DND-41 (cell line): ENCODE data around the gene BACH2.

Source experiments
- ATAC-seq: fragments of 200-7000 bp; cut with Tn5 transposase; 3 replicates; pipeline ENCODE4 v1.9.1; 2021; ENCODE audit warnings: low read depth; ENCODE audit not compliant: insufficient read depth
- DNase-seq: peaks from one replicate; pipeline ENCODE4 v3.0.0-alpha.2; 2020
- H2AFZ ChIP-seq: 2 replicates; pipeline ENCODE4 v1.6.0; 2012; ENCODE audit warnings: low read depth, low read length
- H3K27ac ChIP-seq: 2 replicates; pipeline ENCODE4 v1.5.1; 2012; ENCODE audit warnings: low read length, inconsistent platforms
- H3K27me3 ChIP-seq: fragments of 200-600 bp; sonication (generic); 2 replicates; pipeline ENCODE4 v1.6.0; 2012; ENCODE audit warnings: low read length, mild to moderate bottlenecking, inconsistent platforms; ENCODE audit not compliant: insufficient read depth, poor library complexity
- H3K36me3 ChIP-seq: 2 replicates; pipeline ENCODE4 v1.5.1; 2012; ENCODE audit warnings: low read length, inconsistent platforms; ENCODE audit not compliant: insufficient read depth
- H3K4me1 ChIP-seq: 2 replicates; pipeline ENCODE4 v1.5.1; 2012; ENCODE audit warnings: mild to moderate bottlenecking, low read length; ENCODE audit not compliant: insufficient read depth
- H3K4me2 ChIP-seq: 2 replicates; pipeline ENCODE4 v1.6.0; 2012; ENCODE audit warnings: mild to moderate bottlenecking, moderate library complexity, low read length, inconsistent platforms; ENCODE audit not compliant: insufficient read depth
- H3K4me3 ChIP-seq, 2 experiments: fragments of 200-600 bp in 1 of 2; shearing (Covaris generic) in 1 of 2; 2 replicates each; pipeline ENCODE4 v1.5.1; 2012 to 2016; ENCODE audit warnings: inconsistent platforms in 2 of 2, low read length in 2 of 2, mild to moderate bottlenecking in 2 of 2, low read depth in 1 of 2, moderate library complexity in 1 of 2
- H3K79me2 ChIP-seq: 2 replicates; pipeline ENCODE4 v1.6.0; 2012; ENCODE audit warnings: low read length, inconsistent platforms; ENCODE audit not compliant: insufficient read depth
- H3K9ac ChIP-seq: 2 replicates; pipeline ENCODE4 v1.6.0; 2012; ENCODE audit warnings: low read depth, mild to moderate bottlenecking, inconsistent platforms, low read length, moderate library complexity
- H3K9me3 ChIP-seq: 2 replicates; pipeline ENCODE4 v1.5.1; 2012; ENCODE audit warnings: low read length, moderate library complexity, mild to moderate bottlenecking, inconsistent platforms; ENCODE audit not compliant: insufficient read depth, severe bottlenecking
- H4K20me1 ChIP-seq: 2 replicates; pipeline ENCODE4 v1.6.0; 2012; ENCODE audit warnings: low read length; ENCODE audit not compliant: insufficient read depth
- EZH2 ChIP-seq: IDR thresholded peaks from 3 replicates; pipeline ENCODE4 v1.6.1; 2012; ENCODE audit warnings: borderline replicate concordance, low read depth, mild to moderate bottlenecking, moderate library complexity, low read length, inconsistent platforms; ENCODE audit not compliant: severe bottlenecking
- TF ChIP-seq, protein P1 (sequence below): IDR thresholded peaks from 2 replicates; pipeline ENCODE4 v1.5.1; 2012; ENCODE audit warnings: borderline replicate concordance, low read length, moderate library complexity, mild to moderate bottlenecking; ENCODE audit not compliant: poor library complexity, severe bottlenecking; ENCODE audit errors: extremely low read depth

Gene BACH2

DNA sequence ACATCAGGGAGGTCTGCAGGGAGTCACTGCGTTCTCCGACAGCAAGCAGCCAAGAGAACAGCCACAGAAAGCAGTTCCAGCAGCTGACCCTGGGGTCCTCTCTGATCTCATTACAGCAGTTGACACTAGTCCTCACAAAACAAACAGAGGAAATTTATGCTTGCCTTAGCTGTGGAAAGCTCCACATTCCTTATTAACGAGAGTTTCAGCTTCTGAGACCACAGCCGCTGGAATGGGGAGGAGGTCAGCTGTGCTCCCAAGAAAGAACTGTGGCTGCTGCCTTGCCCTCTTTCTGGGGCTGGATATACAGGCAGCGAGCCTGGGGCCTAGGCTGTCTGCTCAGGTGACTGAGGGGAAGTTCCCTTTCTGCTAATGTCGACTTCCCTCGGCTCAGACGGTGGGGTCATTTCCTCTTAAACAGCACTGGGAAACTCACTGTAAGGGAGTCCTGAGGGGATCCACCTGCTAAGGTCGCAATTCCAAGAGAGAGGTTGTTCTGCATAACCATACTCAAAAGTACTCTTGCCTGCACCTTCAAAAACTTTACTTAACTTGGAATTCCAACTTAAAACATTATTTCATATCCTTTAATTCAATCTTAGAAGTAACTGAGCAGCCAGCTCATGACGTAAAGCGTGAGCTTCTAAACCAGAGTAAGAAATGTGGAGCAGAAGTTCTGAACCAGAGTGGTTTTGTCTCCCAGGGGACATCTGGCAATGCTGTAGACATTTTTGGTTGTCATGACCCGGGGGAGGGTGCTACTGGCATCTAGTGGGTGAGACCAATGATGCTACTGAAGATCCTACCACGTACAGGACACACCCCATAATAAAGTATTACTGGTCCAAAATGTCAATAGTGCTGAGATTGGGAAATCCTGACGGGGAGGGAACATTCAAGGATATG is 80.3 kb downstream of the BACH2 start:
- Histone ChIP-seq H3K27ac (peak overlapping the region; percentile 30), H3K36me3 (no peaks in the 10 kb centered on the region), H3K27me3 (no peaks in the 10 kb centered on the region), H3K79me2 (no peaks in the 10 kb centered on the region), H4K20me1 (no peaks in the 10 kb centered on the region), H2AFZ (no peak overlapping the region), H3K9ac (no peak overlapping the region), H3K9me3 (no peaks in the 10 kb centered on the region), H3K4me2 (no peak overlapping the region), H3K4me3 (no peak overlapping the region), H3K4me1 (peaks cover 49% of the 10 kb centered on the region)
- peak; percentile 27; the same call in 1 of the 3 replicates for ATAC-seq
- DNase-seq: peak; percentile 54
- TF ChIP-seq, protein P1, sequence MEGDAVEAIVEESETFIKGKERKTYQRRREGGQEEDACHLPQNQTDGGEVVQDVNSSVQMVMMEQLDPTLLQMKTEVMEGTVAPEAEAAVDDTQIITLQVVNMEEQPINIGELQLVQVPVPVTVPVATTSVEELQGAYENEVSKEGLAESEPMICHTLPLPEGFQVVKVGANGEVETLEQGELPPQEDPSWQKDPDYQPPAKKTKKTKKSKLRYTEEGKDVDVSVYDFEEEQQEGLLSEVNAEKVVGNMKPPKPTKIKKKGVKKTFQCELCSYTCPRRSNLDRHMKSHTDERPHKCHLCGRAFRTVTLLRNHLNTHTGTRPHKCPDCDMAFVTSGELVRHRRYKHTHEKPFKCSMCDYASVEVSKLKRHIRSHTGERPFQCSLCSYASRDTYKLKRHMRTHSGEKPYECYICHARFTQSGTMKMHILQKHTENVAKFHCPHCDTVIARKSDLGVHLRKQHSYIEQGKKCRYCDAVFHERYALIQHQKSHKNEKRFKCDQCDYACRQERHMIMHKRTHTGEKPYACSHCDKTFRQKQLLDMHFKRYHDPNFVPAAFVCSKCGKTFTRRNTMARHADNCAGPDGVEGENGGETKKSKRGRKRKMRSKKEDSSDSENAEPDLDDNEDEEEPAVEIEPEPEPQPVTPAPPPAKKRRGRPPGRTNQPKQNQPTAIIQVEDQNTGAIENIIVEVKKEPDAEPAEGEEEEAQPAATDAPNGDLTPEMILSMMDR: peak; percentile 14
- no peak for TF ChIP-seq EZH2

DNA sequence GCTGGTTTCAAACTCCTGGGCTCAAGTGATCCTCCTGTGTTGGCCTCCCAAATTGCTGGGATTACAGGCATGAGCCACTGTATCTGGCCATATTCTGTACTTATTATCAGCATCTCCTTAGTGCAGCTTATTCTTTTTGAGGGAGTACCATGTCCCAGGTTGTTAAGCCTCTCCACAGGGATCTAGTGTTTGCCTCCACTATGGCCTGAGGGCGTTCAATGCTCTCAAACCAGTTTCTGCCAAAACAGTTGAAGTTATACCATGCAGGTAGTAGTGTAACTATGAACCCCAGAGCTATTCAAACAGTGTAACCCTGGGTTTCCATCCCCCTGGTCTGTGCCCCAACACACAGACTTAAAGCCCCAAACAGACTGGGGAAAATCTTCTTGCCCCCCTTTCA is 81.7 kb downstream of the BACH2 start:
- Histone ChIP-seq H4K20me1 (no peaks in the 10 kb centered on the region), H2AFZ (no peak overlapping the region), H3K4me1 (peaks cover 45% of the 10 kb centered on the region), H3K36me3 (no peaks in the 10 kb centered on the region), H3K27ac (no peak overlapping the region), H3K9me3 (no peaks in the 10 kb centered on the region), H3K79me2 (no peaks in the 10 kb centered on the region), H3K4me2 (no peak overlapping the region), H3K27me3 (no peaks in the 10 kb centered on the region), H3K9ac (no peak overlapping the region), H3K4me3 (no peak overlapping the region)
- no peak for TF ChIP-seq EZH2
- TF ChIP-seq, protein P1: no peak
- no peak for ATAC-seq
- DNase-seq: no peak

DNA sequence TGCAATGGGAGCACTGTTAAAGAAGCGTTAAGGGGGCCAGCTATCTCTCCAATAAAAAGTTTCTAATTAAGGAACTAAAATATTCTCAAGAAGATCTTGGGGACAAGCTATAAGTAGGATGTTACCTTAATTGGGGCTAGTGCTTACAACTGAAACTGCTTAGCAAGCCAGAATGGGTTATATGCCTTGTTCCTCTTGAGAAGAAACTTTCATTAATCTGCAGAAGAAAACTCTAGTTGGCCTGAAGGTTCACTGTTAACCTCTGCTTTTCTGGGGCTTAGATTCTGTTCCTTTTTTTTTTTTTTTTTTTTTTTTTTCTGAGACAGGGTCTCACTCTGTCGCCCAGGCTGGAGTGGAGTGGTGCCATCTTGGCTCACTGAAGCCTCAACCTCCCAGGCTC is 82.2 kb downstream of the BACH2 start:
- Histone ChIP-seq H3K27me3 (no peaks in the 10 kb centered on the region), H3K4me1 (peaks cover 40% of the 10 kb centered on the region), H3K4me3 (no peak overlapping the region), H3K9ac (no peak overlapping the region), H2AFZ (no peak overlapping the region), H3K4me2 (no peak overlapping the region), H3K36me3 (no peaks in the 10 kb centered on the region), H3K9me3 (no peaks in the 10 kb centered on the region), H3K79me2 (no peaks in the 10 kb centered on the region), H4K20me1 (no peaks in the 10 kb centered on the region), H3K27ac (no peak overlapping the region)
- no peak for TF ChIP-seq EZH2
- TF ChIP-seq, protein P1: no peak
- ATAC-seq (no peak), DNase-seq (no peak)
